GM20000 (cell line): ENCODE results near the gene RHPN2.
"Not testable (repeated sequence)": the region's sequence is repeated elsewhere in the genome, so short reads cannot be mapped to it uniquely, and the experiment has no call there.

Source experiments
- DNase-seq: peaks from one replicate; pipeline ENCODE4 v3.0.0; 2012; ENCODE audit warnings: low spot score
- CTCF ChIP-seq: IDR thresholded peaks from 2 replicates; pipeline ENCODE4 v1.5.1; 2012; ENCODE audit warnings: mild to moderate bottlenecking, control low read depth; ENCODE audit errors: extremely low read depth, missing control alignments

RHPN2 gene

DNA sequence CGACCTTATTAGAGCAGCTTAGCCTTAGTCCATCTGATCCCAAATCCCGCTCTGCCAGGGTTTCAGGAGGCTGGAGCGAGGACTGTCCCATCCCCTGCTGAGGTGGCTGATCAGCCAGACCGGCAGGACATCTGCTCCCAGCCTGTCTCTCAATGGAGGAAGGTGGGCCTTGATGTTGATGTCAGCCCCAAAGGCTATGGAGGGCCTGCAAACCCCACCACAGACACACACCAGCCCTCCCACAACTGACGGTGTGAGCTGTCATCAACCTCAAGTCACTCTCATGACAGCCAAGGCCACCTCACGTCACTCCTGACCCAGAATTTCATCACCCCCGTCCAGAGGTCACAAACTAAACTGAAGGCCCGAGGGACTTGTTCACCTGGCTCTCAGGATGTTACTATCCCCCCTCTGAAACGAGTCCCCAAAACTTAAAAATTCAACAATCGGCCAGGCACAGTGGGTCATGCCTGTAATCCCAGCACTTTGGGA, 25.5 kb downstream of the RHPN2 start:
- DNase-seq = no peak
- no peak for TF ChIP-seq CTCF

DNA sequence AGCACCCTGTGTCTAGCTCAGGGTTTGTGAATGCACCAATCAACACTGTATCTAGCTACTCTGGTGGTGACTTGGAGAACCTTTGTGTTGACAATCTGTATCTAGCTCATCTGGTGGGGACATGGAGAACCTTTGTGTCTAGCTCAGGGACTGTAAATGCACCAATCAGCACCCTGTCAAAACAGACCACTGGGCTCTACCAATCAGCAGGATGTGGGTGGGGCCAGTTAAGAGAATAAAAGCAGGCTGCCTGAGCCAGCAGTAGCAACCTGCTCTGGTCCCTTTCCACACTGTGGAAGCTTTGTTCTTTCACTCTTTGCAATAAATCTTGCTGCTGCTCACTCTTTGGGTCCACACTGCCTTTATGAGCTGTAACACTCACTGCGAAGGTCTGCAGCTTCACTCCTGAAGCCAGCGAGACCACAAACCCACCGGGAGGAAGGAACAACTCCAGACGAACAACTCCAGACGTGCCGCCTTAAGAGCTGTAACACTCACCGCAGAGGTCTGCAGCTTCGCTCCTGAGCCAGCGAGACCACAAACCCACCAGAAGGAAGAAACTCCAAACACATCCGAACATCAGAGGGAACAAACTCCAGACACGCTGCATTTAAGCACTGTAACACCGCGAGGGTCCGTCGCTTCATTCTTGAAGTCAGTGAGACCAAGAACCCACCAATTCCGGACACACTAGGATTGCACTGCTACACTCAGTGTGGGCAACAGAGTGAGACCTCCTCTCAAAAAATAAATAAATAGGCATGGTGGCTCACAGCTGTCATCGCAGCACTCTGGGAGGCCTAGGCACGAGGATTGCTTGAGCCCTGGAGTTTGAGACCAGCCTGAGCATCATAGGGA, 27.3 kb downstream of the RHPN2 start:
- not testable (repeated sequence) for DNase-seq

- not testable (repeated sequence) for DNase-seq
Observed at GRCh38 chr19:33036370-33037167, 28.1 kb downstream of the RHPN2 start.

- no peak for DNase-seq
- no peak for TF ChIP-seq CTCF
Observed at GRCh38 chr19:33035461-33035860, 29.2 kb downstream of the RHPN2 start.

- no peak for DNase-seq
- no peak for TF ChIP-seq CTCF
Observed at GRCh38 chr19:33032218-33032781, 32.4 kb downstream of the RHPN2 start.

- no peak for TF ChIP-seq CTCF
- DNase-seq = no peak
Observed at GRCh38 chr19:33029746-33030303, 34.9 kb downstream of the RHPN2 start.

- DNase-seq = not testable (repeated sequence)
Observed at GRCh38 chr19:33026602-33027001, 38.1 kb downstream of the RHPN2 start.

DNA sequence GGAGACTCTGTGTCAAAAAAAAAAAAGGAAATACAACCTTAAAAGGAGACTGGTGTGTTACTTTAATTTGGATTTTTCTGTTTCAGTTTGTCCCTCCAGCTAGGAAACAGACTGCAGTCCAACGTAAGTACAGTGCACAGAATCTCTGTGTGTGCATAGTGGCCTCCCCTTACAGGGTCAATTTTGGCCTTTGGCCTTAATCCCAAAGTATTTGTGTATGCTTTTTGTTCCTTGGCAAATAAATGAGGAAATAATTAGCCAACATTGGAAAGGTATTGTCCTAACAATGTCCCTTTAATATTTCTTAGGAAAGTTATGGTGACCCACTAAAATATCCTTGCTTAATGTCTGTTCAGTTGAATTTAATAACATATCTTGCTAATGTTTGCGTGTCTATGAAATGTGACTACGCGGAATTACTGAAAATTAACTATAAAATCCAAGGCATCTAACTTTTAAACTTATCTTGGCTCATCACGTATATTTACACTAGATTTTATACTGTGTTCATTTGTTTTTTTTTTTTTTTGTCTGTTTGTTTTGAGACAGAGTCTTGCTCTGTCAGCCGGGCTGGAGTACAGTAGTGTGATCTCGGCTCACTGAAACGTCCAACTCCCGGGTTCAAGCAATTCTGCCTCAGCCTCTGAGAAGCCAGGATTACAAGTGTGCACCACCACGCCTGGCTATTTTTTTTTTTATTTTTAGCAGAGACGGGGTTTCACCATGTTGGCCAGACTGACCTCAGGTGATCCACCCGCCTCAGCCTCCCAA, 39.0 kb downstream of the RHPN2 start:
- not testable (repeated sequence) for DNase-seq

GRCh38 chr19:33024398-33024797, 40.3 kb downstream of the RHPN2 start:
- TF ChIP-seq CTCF = no peak

More at GRCh38 chr19:33024398-33024797, 40.3 kb downstream of the RHPN2 start:
- DNase-seq = no peak
